ENCODE measurements around the gene C1R.

The C1R gene

DNA sequence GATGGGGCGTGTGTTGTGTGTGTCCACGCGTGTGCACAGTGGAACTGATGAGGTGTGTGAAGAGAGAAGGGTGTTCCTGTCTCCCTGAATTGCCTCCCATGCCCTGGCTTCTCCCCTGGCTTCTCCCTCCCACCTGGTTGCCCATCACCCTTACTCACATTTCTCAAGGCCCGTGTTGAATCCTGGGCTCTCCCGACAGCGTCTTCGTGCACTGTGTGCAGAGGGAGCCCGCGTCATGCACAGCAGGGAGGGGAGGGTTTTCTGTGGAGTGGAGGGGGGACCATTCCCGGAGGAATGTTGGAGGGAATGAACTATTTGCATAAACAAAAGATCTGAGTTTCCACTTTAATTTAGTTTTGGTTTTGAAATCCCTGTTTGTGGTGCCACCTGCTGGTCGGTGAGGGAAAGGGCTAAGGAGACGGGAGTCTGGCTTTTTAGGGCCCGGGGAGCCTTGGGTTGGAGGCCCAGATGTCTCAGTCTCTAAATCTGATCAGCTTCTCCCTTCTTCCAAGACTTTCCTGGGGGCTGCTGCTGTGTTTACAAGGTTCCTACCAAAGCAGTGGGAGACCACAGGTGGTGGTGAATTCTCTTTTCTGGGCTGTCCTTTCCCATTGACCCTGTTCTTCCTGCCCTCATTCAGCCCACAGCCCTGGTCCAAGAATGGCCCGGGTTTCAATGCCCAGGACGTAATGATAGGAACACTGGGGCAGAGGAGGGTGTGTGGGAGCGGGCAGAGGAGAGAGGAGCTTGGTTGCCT lies at the start of gene C1R:
Gene C1R, minus strand, starts transcription at position 217 of the 757 bp plus-strand sequence. Its CDS starts 57 bp downstream, at position 160.
- DNase-seq = peak; percentile 43 to 64

DNA sequence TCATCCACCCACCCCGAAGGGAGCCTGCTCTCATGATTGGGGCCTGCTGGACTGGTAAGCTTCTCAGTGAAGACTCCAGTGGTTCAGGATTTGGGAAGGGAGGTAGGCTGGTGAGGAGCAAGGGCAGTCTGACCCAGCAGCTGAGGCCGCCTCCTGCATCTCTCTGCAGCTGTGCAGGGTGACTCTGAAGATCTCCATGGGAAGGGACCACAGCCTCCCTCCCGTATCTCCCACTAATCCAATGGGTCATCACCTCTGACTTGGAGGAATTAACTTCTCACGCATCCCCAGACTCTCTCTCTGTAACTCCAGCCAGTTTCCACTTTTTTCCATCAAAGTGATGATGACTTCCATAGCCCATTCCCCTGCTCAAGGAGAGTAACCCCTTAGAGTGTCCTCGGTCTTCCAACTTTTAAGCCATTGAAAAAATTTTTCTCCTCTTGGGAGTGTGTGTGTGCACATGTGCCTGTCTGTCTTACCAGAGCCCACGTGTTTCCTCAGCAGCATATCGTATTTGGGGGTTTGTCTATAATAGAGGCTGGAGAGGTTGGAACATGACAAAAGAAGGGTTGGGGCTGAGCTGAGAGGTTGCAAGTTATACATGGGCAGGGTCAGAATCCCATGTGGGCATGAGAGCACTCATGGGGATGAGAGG lies 49.2 kb upstream of the C1R start:
- DNase-seq = no peak

DNA sequence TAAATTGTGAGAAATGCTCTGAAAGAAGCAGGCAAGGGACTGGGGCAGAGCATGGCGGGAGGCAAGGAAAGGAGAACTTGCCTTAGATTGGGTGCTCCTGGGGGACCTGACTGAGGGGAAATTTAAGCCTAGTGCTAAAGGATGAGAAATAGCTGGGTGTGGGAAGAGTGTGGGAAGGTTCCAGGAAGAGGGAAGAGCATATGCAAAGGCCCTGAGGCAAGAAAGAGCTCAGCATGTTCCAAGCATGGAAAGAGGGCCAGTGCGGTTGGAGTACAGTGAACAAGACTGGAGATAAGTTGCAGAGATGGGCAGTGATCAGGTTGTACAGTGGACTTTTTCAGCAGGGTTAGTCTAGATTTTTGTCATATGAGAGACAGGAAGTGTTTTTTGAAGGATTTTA lies 47.0 kb upstream of the C1R start:
- no peak for DNase-seq

DNA sequence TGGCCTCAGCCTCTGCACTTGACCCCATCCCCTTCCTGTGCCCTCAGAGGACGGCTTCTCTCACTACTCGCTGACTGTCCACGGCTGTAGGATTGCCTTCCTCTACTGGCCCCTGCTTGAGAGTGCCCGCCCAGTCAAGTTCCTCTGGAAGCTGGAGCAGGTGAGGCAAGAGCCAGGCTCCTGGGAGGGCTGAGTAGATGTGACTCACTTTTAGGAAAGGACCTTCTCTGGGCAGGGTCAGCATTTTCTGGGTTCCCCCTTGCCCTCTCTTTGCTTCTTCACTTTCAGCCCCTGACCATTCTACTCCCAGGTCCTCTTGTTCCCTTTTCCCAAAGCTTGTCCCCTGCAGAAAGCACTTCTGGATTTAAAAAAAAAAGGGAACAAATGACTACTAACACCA lies 45.7 kb upstream of the C1R start:
- DNase-seq = no peak

DNA sequence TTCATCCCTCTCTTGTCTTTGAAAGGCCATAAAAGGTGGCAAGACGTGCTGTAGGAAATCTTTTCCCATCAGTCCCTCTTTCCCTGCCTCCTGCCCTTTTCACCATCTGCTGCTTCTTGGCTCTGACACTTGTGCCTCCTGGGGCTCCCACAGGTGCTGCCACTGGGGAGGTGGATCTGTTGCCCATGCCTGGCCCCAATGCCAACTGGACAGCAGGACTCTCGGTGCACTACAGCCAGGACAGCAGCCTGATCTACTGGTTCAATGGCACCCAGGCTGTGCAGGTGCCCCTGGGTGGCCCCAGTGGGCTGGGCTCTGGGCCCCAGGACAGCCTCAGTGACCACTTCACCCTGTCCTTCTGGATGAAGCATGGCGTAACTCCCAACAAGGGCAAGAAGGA lies 44.4 kb upstream of the C1R start:
- no peak for DNase-seq

DNA sequence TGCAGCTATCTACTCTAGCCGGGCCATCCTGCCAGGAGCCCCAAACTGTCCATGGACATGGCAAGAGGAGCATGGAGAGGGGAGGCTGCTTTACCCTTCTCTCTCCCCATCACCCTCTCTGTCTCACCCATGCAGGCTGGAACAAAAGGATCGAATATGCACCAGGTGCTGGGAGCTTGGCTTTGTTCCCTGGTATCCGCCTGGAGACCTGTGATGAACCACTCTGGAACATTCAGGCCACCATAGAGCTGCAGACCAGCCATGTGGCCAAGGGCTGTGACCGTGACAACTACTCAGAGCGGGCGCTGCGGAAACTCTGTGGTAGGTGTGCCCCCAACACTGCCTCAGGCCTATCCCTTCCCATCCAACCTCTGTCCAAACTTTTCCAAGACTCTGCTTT lies 43.8 kb upstream of the C1R start:
- no peak for DNase-seq

GRCh38 chr12:7134396-7135166 lies 42.3 kb upstream of the C1R start:
- no peak for DNase-seq

GRCh38 chr12:7131502-7131866 lies 39.2 kb upstream of the C1R start:
- no peak for DNase-seq

DNA sequence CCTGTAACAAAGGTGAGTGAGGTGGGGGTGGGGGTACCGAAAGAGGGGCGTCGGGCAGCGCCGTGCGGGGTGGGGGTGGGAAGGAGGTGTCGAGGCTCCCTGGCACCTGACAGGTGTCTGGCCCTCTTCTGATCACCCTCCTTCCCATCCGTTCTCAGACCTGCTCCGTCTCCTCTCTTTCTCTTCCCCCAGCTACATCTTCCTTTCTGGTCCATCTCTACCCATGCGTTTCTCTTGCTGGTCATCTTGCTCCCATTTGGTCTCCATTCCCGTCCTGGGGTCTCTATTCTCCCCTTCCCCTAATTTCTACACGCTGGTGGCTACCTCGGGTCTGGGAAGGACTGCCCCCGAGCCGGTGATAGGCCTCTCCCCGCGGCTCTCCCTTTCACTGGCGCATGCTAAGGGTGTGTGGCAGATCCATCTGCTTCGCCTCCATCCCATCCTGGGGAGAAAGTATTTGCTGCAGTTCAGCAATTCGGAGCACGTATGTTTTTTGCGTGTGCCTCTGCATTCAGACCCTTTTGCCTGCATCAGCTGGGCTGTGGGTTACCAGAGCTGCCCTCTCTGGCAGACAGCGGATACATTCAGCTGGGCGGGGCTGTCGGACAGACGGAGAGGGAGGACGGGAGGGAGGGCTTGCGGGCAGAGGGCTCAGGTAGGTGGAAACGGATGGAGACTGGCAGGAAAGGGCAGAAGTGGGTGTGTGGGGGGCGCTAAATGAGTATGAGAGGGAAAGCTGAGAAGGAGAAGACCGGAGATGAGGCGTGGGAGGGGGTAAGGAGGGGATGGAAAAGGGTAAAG lies 38.7 kb upstream of the C1R start:
- DNase-seq = peak; percentile 11 to 60

- DNase-seq = peak; percentile 78 to 81
These were observed 37.8 kb upstream of the C1R start, which contains the start of gene CLSTN3 for GRCh38 chr12:7129872-7130691. Gene CLSTN3, plus strand, starts transcription at chr12:7130371. Its CDS starts 278 bp downstream, at chr12:7130649.

- DNase-seq = no peak
These were observed 37.1 kb upstream of the C1R start for GRCh38 chr12:7129287-7129871.

DNA sequence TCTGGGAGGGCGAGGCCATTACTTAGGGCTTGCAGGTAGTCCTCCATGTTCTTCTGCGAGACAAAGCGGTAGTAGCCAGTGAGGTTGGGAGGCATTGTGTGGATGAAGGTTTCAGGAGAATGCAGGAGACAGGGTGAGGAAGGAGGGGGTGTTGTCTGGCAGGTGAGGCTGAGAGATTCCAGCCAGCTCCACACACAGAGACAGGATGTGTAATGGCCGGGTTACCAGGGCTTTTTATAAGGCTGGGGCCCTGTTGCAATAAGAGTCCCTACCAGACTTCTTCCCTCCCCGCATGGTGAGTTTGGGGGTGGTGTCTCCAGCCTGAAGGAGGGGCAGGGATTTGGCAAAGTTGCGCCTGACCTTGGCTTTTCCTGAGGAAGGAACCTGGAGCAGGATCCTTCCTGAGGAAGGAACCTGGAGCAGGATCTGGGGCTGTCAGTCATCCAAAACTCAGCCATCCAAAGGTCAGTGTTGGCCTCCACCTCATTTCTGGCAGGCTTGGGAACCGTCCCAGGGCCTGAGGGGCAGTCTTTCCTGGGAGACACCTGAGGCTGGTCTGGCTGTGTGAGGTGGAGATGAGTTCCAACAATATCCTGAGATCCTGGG lies 36.5 kb upstream of the C1R start, which contains the start of gene RBP5:
Gene RBP5, minus strand, starts transcription at position 209 of the 606 bp plus-strand sequence. Its CDS starts 114 bp downstream, at position 95.
- no peak for DNase-seq

GRCh38 chr12:7127916-7128626 lies 35.8 kb upstream of the C1R start:
- DNase-seq = no peak

- no peak for DNase-seq
These were observed 33.5 kb upstream of the C1R start for GRCh38 chr12:7125632-7126227.

GRCh38 chr12:7123806-7124522 lies 31.7 kb upstream of the C1R start:
- DNase-seq = no peak

- no peak for DNase-seq
These were observed 30.8 kb upstream of the C1R start for GRCh38 chr12:7122811-7123769.

GRCh38 chr12:7121324-7121723 lies 29.1 kb upstream of the C1R start:
- DNase-seq = no peak

DNA sequence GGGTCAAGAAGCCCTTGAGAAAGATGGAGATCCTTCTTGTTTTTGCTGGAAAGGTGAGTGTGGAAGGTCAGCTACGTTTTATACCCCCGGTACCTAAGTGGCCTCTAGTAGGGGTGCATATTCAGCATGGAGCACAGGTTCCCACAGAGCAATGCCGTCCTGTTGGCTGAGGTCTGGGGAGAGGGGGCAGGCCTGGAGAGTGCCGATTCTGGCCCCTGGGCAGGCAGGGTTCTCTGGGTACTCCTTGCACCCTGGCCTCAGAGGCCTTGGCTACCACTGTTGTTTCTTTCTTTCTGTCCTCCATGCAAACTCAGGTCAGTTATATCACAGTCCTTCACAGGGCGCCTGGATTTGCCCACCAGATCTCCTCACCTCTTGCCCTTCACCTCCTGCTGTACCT lies 27.9 kb upstream of the C1R start:
- DNase-seq = no peak
